ENCODE measurements around the gene GPR148.

Gene GPR148

DNA sequence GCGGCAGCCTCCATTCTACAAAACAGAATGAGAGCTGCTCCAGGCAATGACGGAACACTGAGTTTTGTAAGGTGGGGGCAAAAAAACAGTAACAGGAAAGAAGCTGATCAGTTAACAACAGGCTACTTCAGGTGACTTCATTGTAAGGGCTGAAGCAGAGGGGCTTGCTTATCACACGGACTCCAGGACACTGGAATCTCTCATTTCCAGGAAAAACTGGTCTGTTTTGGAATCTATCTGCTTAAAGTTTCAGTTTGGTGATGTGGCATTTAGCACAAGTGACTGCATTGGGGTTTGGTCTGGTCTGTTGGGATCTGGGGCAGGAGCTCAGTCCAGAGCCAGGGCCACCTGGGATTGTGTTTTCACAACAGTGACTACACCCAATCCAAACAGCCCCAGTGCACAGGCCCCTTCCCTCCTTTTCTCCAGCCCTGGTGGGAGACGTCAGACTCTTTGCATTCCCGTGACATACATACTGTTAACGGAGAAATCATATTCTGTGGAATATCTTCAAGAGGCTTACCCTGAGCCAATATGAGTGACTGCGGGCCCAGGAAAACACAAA is 40.6 kb downstream of the GPR148 start:
- no peak for ATAC-seq (ENCODE audit: low read depth)
- Mint-ChIP-seq H3K4me1 (no peaks in the 10 kb centered on the region), H3K4me3 (no peak overlapping the region), H3K27me3 (peaks cover 11% of the 10 kb centered on the region), H3K9me3 (peaks cover 4% of the 10 kb centered on the region), H3K36me3 (no peaks in the 10 kb centered on the region), H3K27ac (no peak overlapping the region)
- no peak for DNase-seq (ENCODE audit: low spot score in 2 of 2)

DNA sequence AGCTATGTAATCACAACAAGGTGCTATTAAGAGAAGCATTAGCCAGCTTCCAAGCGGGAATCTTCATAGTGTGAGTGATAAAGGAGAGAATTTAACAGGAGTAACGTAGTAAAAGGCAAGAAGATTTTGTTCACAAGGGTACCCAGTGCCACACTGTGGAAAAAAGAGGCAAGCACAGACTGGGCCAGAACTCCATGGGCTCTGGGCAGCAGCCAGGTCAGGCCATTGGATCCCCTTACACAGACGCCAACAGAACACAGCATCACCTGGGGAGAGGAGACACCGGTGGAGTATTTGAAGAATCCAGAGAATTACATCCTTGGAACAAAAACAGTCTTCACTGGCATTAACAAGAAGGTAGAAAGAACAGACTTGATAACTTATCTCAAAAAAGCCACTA is 47.7 kb downstream of the GPR148 start:
- Mint-ChIP-seq H3K4me3 (no peak overlapping the region), H3K4me1 (no peaks in the 10 kb centered on the region), H3K36me3 (no peaks in the 10 kb centered on the region), H3K27me3 (peaks cover 6% of the 10 kb centered on the region), H3K9me3 (peaks cover 4% of the 10 kb centered on the region), H3K27ac (no peak overlapping the region)
- ATAC-seq (ENCODE audit: low read depth) (no peak), DNase-seq (ENCODE audit: low spot score in 2 of 2) (no peak)

DNA sequence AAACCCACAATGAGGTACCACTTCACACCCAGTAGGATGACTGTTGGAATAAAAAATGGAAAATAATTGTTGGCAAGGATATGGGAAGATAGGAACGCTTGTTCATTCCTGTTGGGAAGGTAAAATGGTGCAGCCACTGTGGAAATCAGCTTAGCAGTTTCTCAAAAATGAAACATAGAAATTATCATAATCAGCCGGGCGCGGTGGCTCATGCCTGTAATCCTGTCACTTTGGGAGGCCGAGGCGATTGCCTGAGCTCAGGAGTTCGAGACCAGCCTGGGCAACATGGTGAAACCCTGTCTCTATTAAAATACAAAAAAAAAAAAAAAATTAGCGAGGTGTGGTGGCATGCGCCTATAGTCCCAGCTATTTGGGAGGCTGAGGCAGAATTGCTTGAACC is 49.9 kb downstream of the GPR148 start:
- H3K9me3 Mint-ChIP-seq, result no peaks in the 10 kb centered on the region
- no peak overlapping the region for H3K4me3 Mint-ChIP-seq
- DNase-seq (ENCODE audit: low spot score in 2 of 2), result no peak
- H3K36me3 Mint-ChIP-seq, result no peaks in the 10 kb centered on the region
- no peaks in the 10 kb centered on the region for H3K4me1 Mint-ChIP-seq
- no peak for ATAC-seq (ENCODE audit: low read depth)
- H3K27ac Mint-ChIP-seq, result no peak overlapping the region
- H3K27me3 Mint-ChIP-seq, result peaks cover 6% of the 10 kb centered on the region
